GM23338 (cell line): ENCODE measurements around the gene FOXP2.

Source experiments
- EZH2 ChIP-seq: fragments of 200-600 bp; sonication (generic); IDR thresholded peaks from one replicate; pipeline ENCODE4 v1.8.0; 2017; ENCODE audit warnings: antibody characterized with exemption, mild to moderate bottlenecking, low read depth; ENCODE audit not compliant: unreplicated experiment
- TF ChIP-seq, protein P1 (sequence below), 2 experiments: fragments of 200-600 bp in 1 of 2; sonication (generic) in 1 of 2; conservative IDR thresholded peaks; 2 replicates each; pipeline versions ENCODE4 v1.5.1 to v1.6.1; 2016 to 2017; ENCODE audit warnings: antibody characterized with exemption in 2 of 2, low read depth in 2 of 2, mild to moderate bottlenecking in 2 of 2, moderate library complexity in 1 of 2
- TF ChIP-seq, protein P2 (sequence below): IDR thresholded peaks from one replicate; pipeline ENCODE4 v1.6.1; 2018; ENCODE audit warnings: antibody characterized with exemption; ENCODE audit not compliant: unreplicated experiment

DNA sequence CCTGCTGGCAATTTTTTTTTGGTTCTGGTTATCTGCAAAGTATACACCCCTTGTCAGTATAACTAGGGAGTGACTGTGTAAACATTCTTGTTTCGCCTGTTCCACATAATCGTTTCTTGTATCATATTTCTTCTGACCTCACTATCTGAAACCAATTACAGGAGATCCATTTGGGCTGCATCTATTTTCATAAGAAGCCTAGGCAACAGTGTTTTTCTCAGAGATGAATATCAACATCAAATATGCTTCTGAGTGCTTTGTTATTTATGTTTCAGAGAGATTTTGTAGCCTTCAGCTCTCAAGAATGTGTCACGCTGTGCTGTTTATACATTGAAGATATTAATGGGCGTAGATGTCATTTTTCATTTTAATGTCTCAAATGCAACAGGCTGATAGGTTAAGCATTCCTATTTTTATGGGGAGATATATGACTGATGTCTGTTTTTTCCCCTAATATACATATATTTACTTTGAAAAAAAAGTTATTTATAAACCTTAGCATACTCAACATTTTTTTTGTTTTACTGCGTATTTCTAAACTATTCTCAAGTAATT, 115.5 kb downstream of the FOXP2 start:
- TF ChIP-seq, protein P1, sequence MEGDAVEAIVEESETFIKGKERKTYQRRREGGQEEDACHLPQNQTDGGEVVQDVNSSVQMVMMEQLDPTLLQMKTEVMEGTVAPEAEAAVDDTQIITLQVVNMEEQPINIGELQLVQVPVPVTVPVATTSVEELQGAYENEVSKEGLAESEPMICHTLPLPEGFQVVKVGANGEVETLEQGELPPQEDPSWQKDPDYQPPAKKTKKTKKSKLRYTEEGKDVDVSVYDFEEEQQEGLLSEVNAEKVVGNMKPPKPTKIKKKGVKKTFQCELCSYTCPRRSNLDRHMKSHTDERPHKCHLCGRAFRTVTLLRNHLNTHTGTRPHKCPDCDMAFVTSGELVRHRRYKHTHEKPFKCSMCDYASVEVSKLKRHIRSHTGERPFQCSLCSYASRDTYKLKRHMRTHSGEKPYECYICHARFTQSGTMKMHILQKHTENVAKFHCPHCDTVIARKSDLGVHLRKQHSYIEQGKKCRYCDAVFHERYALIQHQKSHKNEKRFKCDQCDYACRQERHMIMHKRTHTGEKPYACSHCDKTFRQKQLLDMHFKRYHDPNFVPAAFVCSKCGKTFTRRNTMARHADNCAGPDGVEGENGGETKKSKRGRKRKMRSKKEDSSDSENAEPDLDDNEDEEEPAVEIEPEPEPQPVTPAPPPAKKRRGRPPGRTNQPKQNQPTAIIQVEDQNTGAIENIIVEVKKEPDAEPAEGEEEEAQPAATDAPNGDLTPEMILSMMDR (conservative IDR thresholded peaks at IDR 0.05; ENCODE audit: low read depth in 2 of 2), result no peak
- TF ChIP-seq, protein P2, sequence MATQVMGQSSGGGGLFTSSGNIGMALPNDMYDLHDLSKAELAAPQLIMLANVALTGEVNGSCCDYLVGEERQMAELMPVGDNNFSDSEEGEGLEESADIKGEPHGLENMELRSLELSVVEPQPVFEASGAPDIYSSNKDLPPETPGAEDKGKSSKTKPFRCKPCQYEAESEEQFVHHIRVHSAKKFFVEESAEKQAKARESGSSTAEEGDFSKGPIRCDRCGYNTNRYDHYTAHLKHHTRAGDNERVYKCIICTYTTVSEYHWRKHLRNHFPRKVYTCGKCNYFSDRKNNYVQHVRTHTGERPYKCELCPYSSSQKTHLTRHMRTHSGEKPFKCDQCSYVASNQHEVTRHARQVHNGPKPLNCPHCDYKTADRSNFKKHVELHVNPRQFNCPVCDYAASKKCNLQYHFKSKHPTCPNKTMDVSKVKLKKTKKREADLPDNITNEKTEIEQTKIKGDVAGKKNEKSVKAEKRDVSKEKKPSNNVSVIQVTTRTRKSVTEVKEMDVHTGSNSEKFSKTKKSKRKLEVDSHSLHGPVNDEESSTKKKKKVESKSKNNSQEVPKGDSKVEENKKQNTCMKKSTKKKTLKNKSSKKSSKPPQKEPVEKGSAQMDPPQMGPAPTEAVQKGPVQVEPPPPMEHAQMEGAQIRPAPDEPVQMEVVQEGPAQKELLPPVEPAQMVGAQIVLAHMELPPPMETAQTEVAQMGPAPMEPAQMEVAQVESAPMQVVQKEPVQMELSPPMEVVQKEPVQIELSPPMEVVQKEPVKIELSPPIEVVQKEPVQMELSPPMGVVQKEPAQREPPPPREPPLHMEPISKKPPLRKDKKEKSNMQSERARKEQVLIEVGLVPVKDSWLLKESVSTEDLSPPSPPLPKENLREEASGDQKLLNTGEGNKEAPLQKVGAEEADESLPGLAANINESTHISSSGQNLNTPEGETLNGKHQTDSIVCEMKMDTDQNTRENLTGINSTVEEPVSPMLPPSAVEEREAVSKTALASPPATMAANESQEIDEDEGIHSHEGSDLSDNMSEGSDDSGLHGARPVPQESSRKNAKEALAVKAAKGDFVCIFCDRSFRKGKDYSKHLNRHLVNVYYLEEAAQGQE, result no peak
- no peak for TF ChIP-seq EZH2
